ENCODE results near the gene MAN1A2.

MAN1A2 gene

GRCh38 chr1:117371441-117372151, 4.3 kb downstream of the MAN1A2 start:
- Histone ChIP-seq H4K20me1 (ENCODE audit: control insufficient read depth, insufficient read depth, low read depth, low read length) (peaks cover 9% of the 10 kb centered on the region), H3K4me1 (ENCODE audit: control insufficient read depth, low read length) (peaks cover 20% of the 10 kb centered on the region), H3K27me3 (ENCODE audit: control insufficient read depth, low read length) (no peaks in the 10 kb centered on the region), H3K4me3 (ENCODE audit: low read length) (peak overlapping the region; percentile 31), H3K4me2 (ENCODE audit: low read length) (peak overlapping the region; percentile 82), H3K36me3 (ENCODE audit: control insufficient read depth, low read length) (peaks cover 2% of the 10 kb centered on the region), H3K79me2 (ENCODE audit: control insufficient read depth, low read length) (peaks cover 91% of the 10 kb centered on the region), H3K9me2 (replicated peaks; ENCODE audit: control insufficient read depth, low read length) (no peaks in the 10 kb centered on the region), H3K9me3 (ENCODE audit: control insufficient read depth, insufficient read depth, low read length) (no peaks in the 10 kb centered on the region), H3K27ac (ENCODE audit: low read depth, low read length) (no peak overlapping the region), H3F3A (ENCODE audit: control insufficient read depth, insufficient read depth) (no peaks in the 10 kb centered on the region)
- TF ChIP-seq EZH2phosphoT487 (IDR thresholded peaks at IDR 0.05; ENCODE audit: borderline replicate concordance, low read length) (no peak), CTCF (IDR thresholded peaks at IDR 0.05; ENCODE audit: low read depth, low read length, poor library complexity, severe bottlenecking) (no peak)

- no peak overlapping the region for H3K4me2 ChIP-seq (ENCODE audit: low read length)
- H3K36me3 ChIP-seq (ENCODE audit: control insufficient read depth, low read length): peaks cover 2% of the 10 kb centered on the region; the same call in 1 of the 2 replicates
- H3K79me2 ChIP-seq (ENCODE audit: control insufficient read depth, low read length): peaks cover 97% of the 10 kb centered on the region
- no peaks in the 10 kb centered on the region for H3F3A ChIP-seq (ENCODE audit: control insufficient read depth, insufficient read depth)
- H3K27ac ChIP-seq (ENCODE audit: low read depth, low read length): no peak overlapping the region
- TF ChIP-seq CTCF (IDR thresholded peaks at IDR 0.05; ENCODE audit: low read depth, low read length, poor library complexity, severe bottlenecking) (no peak), EZH2phosphoT487 (IDR thresholded peaks at IDR 0.05; ENCODE audit: borderline replicate concordance, low read length) (no peak)
- H3K4me3 ChIP-seq (ENCODE audit: low read length): no peak overlapping the region
- H4K20me1 ChIP-seq (ENCODE audit: control insufficient read depth, insufficient read depth, low read depth, low read length): peaks cover 9% of the 10 kb centered on the region
- no peaks in the 10 kb centered on the region for H3K9me2 ChIP-seq (replicated peaks; ENCODE audit: control insufficient read depth, low read length)
- no peaks in the 10 kb centered on the region for H3K27me3 ChIP-seq (ENCODE audit: control insufficient read depth, low read length)
- peaks cover 20% of the 10 kb centered on the region for H3K4me1 ChIP-seq (ENCODE audit: control insufficient read depth, low read length)
- no peaks in the 10 kb centered on the region for H3K9me3 ChIP-seq (ENCODE audit: control insufficient read depth, insufficient read depth, low read length)
These were observed 5.7 kb downstream of the MAN1A2 start for GRCh38 chr1:117372863-117373412.

- Histone ChIP-seq H3K4me2 (ENCODE audit: low read length) (no peak overlapping the region), H3K9me2 (replicated peaks; ENCODE audit: control insufficient read depth, low read length) (no peaks in the 10 kb centered on the region), H4K20me1 (ENCODE audit: control insufficient read depth, insufficient read depth, low read depth, low read length) (peaks cover 6% of the 10 kb centered on the region), H3K79me2 (ENCODE audit: control insufficient read depth, low read length) (peaks cover 95% of the 10 kb centered on the region), H3K4me1 (ENCODE audit: control insufficient read depth, low read length) (peaks cover 20% of the 10 kb centered on the region), H3K27me3 (ENCODE audit: control insufficient read depth, low read length) (no peaks in the 10 kb centered on the region), H3K36me3 (ENCODE audit: control insufficient read depth, low read length) (peaks cover under 1% of the 10 kb centered on the region; the same call in 1 of the 2 replicates), H3K27ac (ENCODE audit: low read depth, low read length) (no peak overlapping the region), H3K9me3 (ENCODE audit: control insufficient read depth, insufficient read depth, low read length) (no peaks in the 10 kb centered on the region), H3K4me3 (ENCODE audit: low read length) (no peak overlapping the region), H3F3A (ENCODE audit: control insufficient read depth, insufficient read depth) (no peaks in the 10 kb centered on the region)
- no peak for TF ChIP-seq EZH2phosphoT487 (IDR thresholded peaks at IDR 0.05; ENCODE audit: borderline replicate concordance, low read length)
- no peak for TF ChIP-seq CTCF (IDR thresholded peaks at IDR 0.05; ENCODE audit: low read depth, low read length, poor library complexity, severe bottlenecking)
These were observed 6.7 kb downstream of the MAN1A2 start for GRCh38 chr1:117373932-117374331.
